Kidney capillary endothelial cell (primary cell): ENCODE results near the gene GCH1.
"Not testable (repeated sequence)": the region's sequence is repeated elsewhere in the genome, so short reads cannot be mapped to it uniquely, and the experiment has no call there.

ENCODE experiments used
- DNase-seq: peaks from one replicate; pipeline ENCODE4 v3.0.0-alpha.2; 2018; ENCODE audit warnings: low spot score

Gene GCH1

DNA sequence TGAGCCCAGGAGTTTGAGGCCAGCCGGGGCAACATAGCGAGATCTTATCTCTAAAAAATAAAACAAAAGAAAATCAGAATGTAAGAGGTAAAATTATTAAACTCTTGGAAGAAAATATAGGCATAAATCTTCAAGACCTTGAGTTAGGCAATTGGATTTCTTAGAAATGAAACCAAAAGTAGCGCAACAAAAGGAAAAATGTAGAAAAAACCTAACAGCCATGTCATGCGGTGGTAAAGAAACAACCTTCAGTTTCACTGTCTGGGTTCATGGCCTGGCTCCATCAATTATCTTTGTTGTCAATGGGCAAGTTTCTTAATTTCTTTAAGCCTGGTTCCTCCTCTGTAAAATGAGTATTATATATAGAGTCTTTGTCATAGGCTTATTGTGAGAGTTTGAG lies 5.6 kb upstream of the GCH1 start:
- DNase-seq: no peak

DNA sequence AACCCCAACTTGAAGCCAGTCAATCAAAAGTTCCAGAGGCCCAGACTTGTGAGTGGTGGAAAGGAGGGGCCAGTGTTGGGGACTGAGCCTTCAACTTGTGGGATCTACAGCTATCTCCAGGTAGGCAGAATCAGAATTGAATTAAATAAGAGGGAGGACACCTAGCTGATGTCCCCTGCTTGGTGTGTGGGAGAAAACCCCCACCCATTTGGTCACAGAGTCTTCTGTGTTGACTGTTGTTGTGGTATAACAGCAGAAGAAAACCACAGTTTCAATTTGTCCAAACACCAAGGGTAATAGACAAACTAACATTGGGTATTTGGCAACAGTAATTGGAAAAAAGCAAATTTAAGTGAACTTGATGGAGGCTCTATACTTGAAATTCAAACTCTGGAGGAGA lies 3.4 kb upstream of the GCH1 start:
- DNase-seq: no peak

DNA sequence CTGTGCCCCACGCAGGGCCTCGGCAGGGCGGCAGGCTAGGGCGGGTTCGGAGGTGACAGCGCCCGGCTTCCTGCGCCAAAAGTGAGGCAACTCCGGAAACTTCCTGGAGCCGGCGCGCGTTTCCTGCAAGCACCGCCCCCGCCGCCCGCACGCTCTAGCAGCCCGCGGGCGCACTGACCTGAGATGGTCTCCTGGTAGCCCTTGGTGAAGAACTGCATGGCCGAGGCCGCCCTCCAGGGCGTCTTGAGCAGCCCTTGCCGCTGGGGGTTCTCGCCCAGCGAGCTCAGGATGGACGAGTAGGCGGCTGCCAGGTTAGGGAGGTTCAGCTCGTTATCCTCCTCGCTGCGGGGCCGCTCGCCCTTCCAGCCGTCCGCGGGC lies 494 bp downstream of the GCH1 start:
- peak; percentile 55 for DNase-seq

DNA sequence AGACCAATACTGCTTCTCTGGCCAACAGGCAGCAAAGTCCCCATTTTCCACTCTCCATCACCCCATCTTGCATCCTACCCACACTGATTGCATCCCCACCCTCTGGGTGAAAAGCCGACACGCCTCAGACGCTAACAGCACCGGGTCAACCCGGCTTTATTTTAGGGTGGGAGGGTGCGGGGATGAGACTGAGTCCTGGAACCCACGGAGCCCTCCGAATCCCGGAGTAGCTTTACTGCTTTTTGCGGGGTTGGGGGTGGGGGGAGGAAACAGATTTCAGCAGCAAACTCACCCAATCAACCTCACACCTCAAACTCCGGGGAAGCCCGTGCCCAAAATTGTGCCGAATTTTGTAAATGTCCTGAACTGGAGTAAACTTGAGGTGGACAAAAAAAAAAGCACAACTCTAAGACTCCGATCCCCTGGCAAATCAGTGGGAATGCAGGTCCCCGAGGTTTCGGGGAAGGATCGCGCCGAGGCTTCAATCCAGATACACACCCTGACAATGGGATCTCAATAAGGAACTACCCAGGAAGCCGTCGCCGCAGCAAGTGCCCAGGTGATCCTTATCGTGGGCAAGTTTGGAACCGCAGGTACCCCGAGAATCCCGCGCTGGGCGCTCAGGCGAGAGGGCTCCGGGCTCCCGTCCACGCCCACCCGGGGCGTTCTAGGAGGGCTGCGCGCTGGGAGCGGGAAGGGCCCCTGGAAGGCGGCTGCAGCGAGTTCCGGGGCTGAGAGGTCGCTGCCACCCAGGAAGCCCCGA lies 1.1 kb downstream of the GCH1 start:
- no peak for DNase-seq

DNA sequence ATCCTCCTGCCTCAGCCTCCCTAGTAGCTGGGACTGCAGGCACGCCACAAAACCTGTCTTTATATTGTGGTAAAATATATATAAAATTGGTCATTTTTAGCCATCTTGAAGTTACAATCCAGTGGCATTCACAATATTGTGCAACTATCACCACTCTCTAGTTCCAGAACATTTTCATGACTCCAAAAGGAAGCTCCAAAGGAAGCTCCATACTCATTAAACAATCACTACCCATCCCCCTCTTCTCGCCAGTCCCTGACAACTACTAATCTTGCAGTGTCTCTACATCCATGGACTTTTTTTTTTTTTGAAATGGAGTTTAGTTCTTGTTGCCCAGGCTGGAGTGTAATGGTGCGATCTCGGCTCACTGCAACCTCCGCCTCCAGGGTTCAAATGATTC lies 3.1 kb downstream of the GCH1 start:
- no peak for DNase-seq

DNA sequence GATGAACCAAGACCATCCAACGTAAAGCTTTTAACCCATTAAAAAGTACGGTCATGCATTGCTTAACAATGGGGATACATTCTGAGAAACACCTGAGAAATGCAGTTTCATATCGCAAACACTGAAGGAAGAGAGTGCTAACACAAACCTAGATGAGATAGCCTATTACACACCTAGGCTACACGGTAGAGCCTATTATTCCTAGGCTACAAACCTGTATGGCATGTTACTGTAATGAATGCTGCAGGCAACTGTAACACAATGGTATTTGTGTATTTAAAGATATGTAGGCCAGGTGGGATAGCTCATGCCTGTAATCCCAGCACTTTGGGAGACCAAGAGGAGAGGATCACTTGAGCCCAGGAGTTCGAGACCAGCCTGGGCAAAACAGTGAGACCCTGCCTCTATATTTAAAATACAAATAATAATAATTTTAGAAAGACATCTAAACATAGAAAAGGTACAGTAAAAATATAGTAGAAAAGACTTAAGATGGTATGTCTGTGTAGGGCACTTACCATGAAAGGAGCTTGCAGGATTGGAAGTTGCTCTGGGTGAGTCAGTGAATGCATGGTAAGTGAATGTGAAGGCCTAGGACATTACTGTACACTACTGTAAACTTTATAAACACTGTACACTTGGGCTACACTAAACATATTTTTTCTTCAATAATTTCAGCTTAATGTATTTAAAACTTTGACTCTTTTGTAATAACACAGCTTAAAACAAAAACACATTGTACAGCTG lies 4.6 kb downstream of the GCH1 start:
- not testable (repeated sequence) for DNase-seq

DNA sequence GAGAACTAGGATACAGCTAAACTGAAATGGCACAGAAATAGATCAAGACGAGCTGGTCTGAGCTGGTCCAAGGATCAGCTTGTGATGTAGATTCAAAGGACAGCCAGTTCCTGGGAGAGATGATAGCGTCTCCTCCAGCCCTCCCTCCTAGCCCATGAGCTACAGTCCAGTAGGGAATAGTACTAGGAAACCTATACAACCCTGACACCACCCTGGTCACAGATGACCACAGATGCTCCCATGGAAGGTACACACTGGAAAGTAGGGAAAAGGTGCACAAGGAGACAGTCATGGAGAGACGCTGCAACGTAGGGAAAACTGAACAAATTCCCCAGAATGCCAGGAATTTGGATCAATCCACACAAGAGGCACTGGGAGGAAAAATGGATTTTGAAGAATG lies 6.9 kb downstream of the GCH1 start:
- DNase-seq: no peak

DNA sequence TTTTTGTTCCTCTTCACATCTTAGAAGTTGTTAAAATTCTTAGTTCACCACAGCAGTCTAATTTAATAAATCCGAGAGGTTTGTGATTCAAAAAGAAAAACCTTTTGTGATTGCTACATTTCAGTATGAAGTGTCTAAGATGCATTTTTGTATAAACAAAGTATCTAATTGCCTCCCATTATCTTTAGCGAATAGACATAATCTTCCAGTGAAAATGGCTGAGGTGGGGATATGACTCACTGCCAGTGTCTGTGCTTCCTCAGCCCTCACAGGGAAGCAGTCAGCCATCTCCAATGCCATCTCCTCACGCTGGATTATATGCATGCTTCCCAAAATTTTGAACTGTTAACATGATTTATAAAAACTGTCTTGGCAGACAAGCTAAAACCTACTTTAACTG lies 7.6 kb downstream of the GCH1 start:
- no peak for DNase-seq

DNA sequence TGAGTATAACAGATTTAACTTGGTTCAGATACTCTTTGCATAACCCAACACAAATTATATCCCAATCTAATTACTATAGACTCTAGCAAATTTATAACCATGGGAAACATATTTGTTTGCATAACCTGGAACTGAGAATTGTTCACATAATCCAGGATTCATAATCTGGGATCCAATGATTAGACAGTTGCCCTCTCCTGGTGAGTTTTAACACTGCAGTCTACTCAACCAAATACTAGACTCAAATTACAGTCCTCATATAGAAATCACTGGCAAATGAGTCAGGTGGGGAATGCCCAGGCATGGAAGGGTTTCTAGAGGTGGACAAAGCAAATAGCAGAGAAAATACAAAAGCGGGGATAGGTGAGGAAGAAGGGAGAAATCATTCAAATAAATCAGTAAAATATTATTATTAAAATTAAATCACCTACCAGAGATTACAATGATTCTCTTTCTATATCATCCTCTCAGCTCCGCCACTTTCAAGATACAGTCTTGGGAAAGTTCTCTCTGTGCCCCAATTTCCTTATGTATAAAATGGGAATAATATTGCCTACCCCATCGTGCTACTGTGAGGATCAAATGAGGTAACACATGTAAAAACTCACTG lies 9.4 kb downstream of the GCH1 start:
- DNase-seq: peak; percentile 57

DNA sequence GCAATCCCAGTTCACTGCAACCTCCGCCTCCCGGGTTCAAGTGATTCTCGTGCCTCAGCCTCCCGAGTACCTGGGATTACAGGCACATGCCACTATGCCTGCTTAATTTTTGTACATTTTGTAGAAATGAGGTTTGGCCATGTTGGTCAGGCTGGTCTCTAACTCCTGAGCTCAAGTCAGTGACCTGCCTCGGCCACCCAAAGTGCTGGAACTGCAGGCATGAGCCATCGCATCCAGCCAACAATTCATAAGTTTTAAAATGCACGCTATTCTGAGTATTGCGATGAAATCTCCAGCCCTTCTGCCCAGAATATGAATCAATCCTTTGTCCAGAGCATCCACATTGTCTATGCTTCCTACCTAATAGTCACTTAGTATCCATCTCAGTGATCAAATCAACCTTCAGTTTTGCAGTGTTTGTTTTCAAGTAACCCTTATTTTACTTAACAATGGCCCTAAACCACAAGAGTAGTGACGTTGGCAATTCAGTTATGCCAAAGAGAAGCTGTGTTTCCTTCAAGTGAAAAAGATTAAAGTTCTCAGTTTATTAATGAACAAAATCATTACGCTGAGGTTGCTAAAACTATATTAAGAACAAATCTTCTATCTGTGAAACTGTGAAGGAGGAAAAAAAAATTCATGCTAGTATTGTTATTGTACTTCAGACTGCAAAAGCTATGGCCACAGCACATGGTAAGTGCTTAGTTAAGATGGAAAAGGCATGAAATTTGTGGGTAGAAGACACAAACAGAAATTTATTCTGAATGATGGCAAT lies 11.0 kb downstream of the GCH1 start:
- no peak for DNase-seq

DNA sequence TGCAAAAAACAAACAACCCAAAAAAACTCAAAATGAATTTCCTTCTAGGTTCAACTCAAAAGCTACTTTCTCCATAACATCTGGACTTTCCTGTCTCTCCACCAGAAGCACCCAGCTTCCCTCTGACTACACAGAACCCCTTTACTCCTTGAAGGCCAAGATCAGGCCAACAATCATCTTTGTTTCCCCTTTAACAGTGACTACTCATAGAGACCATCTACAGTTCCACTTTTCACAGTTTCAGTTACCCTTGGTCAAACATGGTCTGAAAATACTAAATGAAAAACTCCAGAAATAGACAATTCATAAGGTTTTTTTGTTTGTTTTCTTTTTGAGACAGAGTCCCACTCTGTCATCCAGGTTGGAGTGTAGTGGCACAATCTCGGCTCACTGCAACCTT lies 11.8 kb downstream of the GCH1 start:
- no peak for DNase-seq

DNA sequence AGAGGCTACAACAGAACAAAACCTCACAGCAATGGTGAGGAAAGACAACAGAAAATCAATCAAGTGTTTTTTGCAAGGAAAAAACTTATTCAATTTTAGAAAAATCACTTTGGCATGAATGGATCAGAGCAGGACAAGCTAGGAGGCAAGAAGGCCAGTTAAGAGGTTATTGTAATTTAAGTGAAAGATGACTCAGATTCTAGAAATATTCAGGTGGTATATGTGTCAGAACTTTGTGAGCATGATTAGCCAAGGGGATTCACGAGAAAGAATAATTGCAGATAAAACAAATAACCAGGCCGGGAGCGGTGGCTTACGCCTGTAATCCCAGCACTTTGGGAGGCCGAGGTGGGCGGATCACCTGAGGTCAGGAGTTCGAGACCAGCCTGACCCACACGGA lies 12.7 kb downstream of the GCH1 start:
- no peak for DNase-seq

DNA sequence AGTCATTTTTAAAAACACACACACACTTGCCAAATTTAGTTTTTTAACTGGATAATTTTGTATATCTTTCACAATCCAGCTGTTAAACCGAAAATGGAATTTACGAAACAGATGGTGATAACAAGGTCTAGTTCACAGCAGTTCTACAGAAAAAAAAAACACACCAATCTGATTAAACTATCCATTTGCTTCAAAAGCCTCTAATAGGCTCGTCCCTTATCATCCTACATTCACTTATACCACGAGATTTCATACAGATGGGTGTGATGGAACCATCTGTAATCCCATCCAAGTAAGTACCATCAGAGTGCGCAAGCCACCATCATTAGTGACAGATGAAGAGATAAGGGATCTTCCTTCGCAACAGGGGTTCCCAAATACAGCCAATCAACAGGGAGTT lies 20.1 kb downstream of the GCH1 start:
- DNase-seq: no peak

DNA sequence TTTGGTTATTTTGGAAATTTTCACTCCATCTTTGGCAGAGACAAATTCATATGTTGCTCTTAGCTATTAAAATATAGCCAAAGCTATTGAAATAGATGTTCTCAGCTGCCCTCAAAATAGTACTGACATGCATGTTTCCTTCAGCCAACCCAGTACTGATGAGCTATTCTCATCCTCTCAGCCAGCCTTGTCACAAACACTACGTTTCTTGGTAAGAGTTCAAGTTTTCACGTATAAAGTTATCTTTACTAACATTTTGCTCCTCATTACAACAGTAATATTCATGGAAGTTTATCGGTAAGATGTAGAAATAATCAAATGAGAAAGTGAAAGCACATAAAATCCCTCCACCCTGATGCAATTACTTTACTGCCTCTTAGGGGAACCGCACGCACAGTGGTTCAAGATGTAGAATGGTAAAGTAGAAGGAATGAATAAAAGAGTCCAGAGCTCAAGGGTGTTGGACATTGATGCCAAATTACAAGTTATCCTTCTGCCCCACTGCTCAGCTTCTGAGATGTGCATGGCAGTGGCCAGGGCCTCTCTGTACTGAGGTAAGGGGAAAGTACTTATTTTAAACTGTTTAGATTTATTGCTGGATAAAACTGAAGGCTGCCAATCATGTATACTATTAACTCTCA lies 20.7 kb downstream of the GCH1 start:
- no peak for DNase-seq

DNA sequence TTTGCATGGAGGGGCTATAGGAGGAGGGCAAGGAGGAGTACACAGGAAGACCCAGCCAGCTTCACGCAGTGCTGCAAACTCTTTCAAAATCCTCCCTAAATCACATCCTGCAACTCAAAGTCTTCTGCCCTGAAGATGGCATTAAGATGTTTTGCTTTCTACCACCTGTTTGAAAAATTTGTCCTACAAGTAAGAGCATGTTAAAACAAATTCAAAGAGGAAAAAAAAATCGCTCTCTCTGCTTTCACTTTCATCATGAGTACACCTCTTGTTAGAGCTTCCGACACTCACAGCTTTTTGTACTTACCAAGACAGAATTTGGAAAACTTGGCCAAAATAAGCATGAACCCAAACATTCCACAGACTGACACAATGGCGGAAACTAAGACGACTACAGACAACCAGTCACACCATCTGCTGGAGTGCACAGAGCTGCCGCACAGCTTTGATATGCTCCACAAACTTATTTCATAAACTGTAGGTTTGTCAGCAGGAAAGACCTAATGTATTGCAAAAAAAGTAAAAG lies 21.3 kb downstream of the GCH1 start:
- DNase-seq: no peak

DNA sequence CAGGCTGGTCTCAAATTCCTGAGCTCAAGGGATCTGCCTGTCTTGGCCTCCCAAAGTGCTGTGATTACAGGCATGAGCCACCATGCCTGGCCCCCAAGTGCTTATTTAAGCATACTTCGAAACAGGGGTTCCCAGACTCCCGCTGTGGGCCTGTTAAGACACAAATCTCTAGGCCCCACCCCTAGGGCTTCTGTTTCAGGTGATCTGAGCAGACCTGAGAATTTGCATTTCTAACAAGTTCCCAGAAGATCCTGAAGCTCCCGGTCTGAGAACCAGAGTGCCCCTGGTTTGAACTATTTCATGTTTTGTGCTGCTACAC lies 25.0 kb downstream of the GCH1 start:
- no peak for DNase-seq

DNA sequence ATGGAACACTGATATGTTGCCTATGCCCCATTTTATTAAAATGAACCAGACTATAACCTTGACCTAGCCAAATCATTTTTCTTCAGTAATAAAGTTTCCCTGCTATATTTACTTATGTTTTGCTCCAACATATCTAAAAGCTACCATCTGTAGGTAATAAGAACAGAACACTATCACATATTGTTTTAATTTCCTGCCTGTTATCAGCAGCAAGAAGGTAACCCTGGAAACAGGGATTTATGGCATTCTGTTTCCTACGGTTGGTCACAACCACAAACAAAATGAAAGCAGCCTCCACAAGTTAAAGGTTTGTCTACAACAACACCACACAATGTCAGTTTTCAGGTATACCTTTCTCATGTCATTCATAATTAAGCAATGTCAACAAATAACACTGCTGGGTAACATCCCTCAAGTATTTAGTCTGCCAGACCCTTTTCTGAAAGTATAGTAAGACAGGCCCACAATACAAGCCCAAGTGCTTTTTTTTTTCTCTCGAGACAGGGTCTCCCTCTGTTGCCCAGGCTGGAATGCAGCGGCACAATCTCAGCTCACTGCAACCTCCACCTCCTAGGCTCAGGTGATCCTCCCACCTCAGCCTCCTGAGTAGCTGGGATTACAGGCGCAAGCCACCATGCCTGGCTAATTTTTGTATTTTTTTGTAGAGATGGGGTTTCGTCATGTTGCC lies 25.5 kb downstream of the GCH1 start:
- no peak for DNase-seq

DNA sequence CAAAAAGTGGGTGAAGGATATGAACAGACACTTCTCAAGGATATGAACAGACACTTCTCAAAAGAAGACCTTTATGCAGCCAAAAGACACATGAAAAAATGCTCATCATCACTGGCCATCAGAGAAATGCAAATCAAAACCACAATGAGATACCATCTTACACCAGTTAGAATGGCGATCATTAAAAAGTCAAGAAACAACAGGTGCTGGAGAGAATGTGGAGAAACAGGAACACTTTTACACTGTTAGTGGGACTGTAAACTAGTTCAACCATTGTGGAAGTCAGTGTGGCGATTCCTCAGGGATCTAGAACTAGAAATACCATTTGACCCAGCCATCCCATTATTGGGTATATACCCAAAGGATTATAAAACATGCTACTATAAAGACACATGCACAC lies 27.0 kb downstream of the GCH1 start:
- not testable (repeated sequence) for DNase-seq

DNA sequence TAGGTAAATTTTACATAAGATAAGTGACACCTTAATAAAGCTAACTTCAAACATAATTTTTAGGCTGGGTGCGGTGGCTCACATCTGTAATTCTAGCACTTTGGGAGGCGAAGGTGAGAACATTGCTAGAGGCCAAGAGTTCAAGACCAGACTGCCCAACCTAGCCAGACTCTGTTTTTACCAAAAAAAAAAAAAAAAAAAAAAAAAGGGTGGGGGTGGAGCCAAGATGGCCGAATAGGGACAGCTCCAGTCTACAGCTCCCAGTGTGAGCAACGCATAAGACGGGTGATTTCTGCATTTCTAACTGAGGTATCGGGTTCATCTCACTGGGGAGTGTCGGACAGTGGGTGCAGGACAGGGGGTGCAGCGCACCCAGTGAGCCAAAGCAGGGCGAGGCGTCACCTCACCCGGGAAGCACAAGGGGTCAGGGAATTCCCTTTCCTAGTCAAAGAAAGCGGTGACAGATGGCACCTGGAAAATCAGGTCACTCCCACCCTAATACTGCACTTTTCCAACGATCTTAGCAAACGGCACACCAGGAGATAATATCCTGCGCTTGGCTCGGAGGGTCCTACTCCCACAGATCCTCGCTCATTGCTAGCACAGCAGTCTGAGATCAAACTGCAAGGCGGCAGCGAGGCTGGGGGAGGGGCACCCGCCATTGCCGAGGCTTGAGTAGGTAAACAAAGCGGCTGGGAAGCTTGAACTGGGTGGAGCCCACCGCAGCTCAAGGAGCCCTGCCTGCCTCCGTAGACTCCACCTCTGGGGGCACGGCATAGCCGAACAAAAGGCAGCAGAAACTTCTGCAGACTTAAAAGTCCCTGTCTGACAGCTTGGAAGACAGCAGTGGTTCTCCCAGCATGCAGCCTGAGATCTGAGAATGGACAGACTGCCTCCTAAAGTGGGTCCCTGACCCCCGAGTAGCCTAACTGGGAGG lies 32.2 kb downstream of the GCH1 start:
- DNase-seq: not testable (repeated sequence)

DNA sequence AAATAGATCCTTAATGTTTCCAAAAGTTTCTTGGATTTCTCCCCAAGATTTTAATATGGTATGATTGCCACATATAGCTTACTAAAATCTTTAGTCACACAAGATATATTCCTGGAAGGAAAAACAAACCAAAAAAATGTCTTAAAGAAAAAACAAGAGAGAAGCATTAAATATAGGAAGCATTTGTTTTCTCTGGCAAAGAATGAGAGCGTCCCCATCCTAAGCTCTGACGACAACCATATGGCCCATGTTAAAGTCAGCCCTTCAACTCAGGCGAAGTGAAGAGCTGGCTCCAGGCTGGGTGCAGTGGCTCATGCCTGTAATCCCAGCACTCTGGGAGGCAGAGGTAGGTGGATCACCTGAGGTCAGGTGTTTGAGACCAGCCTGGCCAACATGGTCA lies 35.6 kb downstream of the GCH1 start:
- no peak for DNase-seq
